Breast epithelium (tissue), 3 donors: Measurements from ENCODE around the gene TUBA3D.
"Not testable (repeated sequence)": the region's sequence is repeated elsewhere in the genome, so short reads cannot be mapped to it uniquely, and the experiment has no call there.

Experiments
- POLR2A ChIP-seq: fragments of 450-650 bp; IDR thresholded peaks from one replicate; pipeline ENCODE4 v1.6.1; 2016; ENCODE audit warnings: antibody characterized with exemption, mild to moderate bottlenecking, moderate library complexity
- TF ChIP-seq, protein P1 (sequence below), 3 donors: fragments of 450-650 bp; IDR thresholded peaks; one replicate each; pipeline ENCODE4 v1.5.1; 2016 to 2017; ENCODE audit warnings: antibody characterized with exemption in 3 of 3, mild to moderate bottlenecking in 3 of 3, moderate library complexity in 3 of 3

DNA sequence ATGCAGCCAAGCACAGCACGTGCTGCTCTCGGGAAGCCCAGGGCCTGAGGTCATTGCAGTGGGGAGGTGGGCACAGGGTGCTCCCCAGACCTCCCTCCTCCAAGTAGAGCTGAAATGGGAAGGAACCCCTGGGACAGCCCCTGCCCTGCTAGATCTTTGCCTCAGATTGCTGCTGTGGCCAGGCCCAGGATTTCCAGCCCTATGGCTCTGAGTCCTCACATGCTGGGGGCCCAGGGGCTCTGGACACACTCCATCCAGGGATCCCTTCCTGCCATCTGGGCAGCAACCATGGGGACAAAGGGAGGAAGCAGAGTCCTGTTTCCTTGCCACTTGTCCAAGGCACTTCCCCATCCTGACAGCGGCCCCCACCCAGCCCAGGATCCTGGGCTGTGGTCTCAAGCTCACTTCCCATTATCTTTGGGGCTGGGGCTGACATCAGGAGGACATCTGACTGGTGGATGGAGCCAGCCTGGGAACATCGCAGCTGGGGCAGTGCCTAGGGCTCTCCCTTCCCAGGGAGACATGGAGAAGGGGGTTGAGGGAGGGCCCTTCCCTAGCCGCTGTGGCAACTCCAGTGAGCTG lies 54.0 kb downstream of the TUBA3D start:
- not testable (repeated sequence) for TF ChIP-seq POLR2A
- TF ChIP-seq, protein P1, sequence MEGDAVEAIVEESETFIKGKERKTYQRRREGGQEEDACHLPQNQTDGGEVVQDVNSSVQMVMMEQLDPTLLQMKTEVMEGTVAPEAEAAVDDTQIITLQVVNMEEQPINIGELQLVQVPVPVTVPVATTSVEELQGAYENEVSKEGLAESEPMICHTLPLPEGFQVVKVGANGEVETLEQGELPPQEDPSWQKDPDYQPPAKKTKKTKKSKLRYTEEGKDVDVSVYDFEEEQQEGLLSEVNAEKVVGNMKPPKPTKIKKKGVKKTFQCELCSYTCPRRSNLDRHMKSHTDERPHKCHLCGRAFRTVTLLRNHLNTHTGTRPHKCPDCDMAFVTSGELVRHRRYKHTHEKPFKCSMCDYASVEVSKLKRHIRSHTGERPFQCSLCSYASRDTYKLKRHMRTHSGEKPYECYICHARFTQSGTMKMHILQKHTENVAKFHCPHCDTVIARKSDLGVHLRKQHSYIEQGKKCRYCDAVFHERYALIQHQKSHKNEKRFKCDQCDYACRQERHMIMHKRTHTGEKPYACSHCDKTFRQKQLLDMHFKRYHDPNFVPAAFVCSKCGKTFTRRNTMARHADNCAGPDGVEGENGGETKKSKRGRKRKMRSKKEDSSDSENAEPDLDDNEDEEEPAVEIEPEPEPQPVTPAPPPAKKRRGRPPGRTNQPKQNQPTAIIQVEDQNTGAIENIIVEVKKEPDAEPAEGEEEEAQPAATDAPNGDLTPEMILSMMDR (IDR thresholded peaks at IDR 0.05), result not testable (repeated sequence)
